Right lobe of liver (tissue), 6 donors: ENCODE results near the gene WDR75. TPM values are rescaled to one million over a fixed set of nuclear protein-coding genes. Genes with fewer than 3 reads are reported as not detected.
"Not testable (repeated sequence)": the region's sequence is repeated elsewhere in the genome, so short reads cannot be mapped to it uniquely, and the experiment has no call there.

Experiments
- ATAC-seq, 4 donors: fragments of 200-7000 bp; cut with Tn5 transposase; one replicate each; pipeline ENCODE4 v1.9.1; 2020; ENCODE audit warnings: mild to moderate bottlenecking in 4 of 4, moderate library complexity in 4 of 4
- DNase-seq, 3 donors: peaks; one replicate each; pipeline ENCODE4 v3.0.0-alpha.2; 2020
- H3K27ac ChIP-seq, 3 donors: fragments of 200-600 bp; one replicate each; pipeline ENCODE4 v1.8.0; 2022
- H3K27me3 ChIP-seq, 2 donors: fragments of 200-600 bp; one replicate each; pipeline ENCODE4 v1.8.0; 2022
- H3K36me3 ChIP-seq, 4 donors: fragments of 200-600 bp; sonication (generic) in 1 of 4; one replicate each; pipeline versions ENCODE4 v1.5.1 to v1.8.0; 2017 to 2022; ENCODE audit warnings: control low read depth in 1 of 4
- H3K4me1 ChIP-seq, 4 donors: fragments of 200-600 bp; sonication (generic) in 1 of 4; one replicate each; pipeline versions ENCODE4 v1.5.1 to v1.8.0; 2017 to 2022; ENCODE audit warnings: control low read depth in 1 of 4
- H3K4me3 ChIP-seq, 3 donors: fragments of 200-600 bp; one replicate each; pipeline ENCODE4 v1.8.0; 2022
- H3K9me3 ChIP-seq, 4 donors: fragments of 200-600 bp; sonication (generic) in 1 of 4; one replicate each; pipeline versions ENCODE4 v1.5.1 to v1.8.0; 2017 to 2022; ENCODE audit warnings: control low read depth in 1 of 4
- POLR2A ChIP-seq: fragments of 450-650 bp; IDR thresholded peaks from one replicate; pipeline ENCODE4 v1.6.1; 2017; ENCODE audit warnings: antibody characterized with exemption, mild to moderate bottlenecking
- WGBS: methylation state at CpG from one replicate; pipeline ENCODE4 v1.1.6; 2018; ENCODE audit warnings: low coverage, low lambda C conversion rate; ENCODE audit not compliant: insufficient coverage; ENCODE audit errors: missing lambda C conversion rate; 5-methylcytosine and 5-hydroxymethylcytosine counted together
- intact Hi-C, 2 donors: fragments of 100-400 bp; cut with DNase I; formaldehyde crosslinking; loops; one replicate each; pipeline versions ENCODE4 v1.11.2 to v1.14.1; 2022
- total RNA-seq, 6 experiments: library from RNA; depleted of rRNA in 2 of 6; stranded (reverse); fragments of >200 nt in 2 of 6; fragmentation: NEBNext Ultra II Directional in 3 of 6; extraction: Animal tissue kit (Norgen Biotek cat#: 25700) in 3 of 6; gene quantifications; one replicate each; pipeline versions ENCODE4 v1.1.0 to v1.2.4, GENCODE V29; 2016 to 2023
- TF ChIP-seq, protein P1 (sequence below), 4 donors: fragments of 200-600 bp in 3 of 4; fragments of 450-650 bp in 1 of 4; IDR thresholded peaks; one replicate each; pipeline versions ENCODE4 v1.5.1 to v1.8.0; 2016 to 2022; ENCODE audit warnings: antibody characterized with exemption in 4 of 4, mild to moderate bottlenecking in 2 of 4
- donor health status: DM: no; HTN: yes; CAD: no.
- donor health status: DM: no; HTN: no; CAD: no.
- donor health status: DM: no; HTN: no; CAD: no.
- donor health status: DM: no; HTN: yes; CAD: no.
- donor health status: DM: no; HTN: yes; CAD: no.

WDR75 gene
- total RNA-seq, 6 experiments from 2014 or later, result 7.5 to 19.5 (median 11.8) TPM

DNA sequence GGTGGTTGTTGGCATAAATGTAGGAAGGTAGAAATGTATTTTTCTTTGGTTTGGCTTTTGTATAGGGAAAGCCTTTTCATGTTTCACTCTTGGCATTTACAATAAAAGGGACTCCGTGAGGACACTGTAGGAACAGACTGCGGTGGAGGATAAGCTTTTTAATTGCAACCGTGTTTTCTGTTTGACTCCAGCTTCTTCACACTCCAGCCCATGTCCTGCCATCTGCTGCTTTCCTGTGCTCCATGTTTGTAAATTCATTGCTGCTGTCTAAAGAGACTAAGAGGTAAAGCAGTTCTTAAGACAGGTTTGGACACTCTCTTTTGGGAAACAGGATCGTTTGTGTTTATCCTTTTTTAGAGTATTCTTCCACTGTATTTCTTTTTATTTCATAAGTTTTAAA lies 33.3 kb downstream of the WDR75 start:
- Histone ChIP-seq H3K9me3 (no peaks in the 10 kb centered on the region), H3K4me1 (peaks cover 0 to 10% (median 0%) of the 10 kb centered on the region in 4 donors), H3K27ac (no peak overlapping the region), H3K27me3 (no peaks in the 10 kb centered on the region), H3K36me3 (peaks cover 0 to 21% (median 9%) of the 10 kb centered on the region in 4 donors), H3K4me3 (no peak overlapping the region)
- WGBS, result 86% methylated on average over 4 of the region's 4 CpGs
- TF ChIP-seq, protein P1, sequence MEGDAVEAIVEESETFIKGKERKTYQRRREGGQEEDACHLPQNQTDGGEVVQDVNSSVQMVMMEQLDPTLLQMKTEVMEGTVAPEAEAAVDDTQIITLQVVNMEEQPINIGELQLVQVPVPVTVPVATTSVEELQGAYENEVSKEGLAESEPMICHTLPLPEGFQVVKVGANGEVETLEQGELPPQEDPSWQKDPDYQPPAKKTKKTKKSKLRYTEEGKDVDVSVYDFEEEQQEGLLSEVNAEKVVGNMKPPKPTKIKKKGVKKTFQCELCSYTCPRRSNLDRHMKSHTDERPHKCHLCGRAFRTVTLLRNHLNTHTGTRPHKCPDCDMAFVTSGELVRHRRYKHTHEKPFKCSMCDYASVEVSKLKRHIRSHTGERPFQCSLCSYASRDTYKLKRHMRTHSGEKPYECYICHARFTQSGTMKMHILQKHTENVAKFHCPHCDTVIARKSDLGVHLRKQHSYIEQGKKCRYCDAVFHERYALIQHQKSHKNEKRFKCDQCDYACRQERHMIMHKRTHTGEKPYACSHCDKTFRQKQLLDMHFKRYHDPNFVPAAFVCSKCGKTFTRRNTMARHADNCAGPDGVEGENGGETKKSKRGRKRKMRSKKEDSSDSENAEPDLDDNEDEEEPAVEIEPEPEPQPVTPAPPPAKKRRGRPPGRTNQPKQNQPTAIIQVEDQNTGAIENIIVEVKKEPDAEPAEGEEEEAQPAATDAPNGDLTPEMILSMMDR (IDR thresholded peaks at IDR 0.05), result no peak
- no peak for TF ChIP-seq POLR2A
- ATAC-seq, result no peak
- DNase-seq, result no peak
- intact Hi-C loops, result loop anchor here in 1 of 2 donors (10.0 kb wide), 1 partner anchor 160 kb away; no protein-coding TSS in a partner anchor

DNA sequence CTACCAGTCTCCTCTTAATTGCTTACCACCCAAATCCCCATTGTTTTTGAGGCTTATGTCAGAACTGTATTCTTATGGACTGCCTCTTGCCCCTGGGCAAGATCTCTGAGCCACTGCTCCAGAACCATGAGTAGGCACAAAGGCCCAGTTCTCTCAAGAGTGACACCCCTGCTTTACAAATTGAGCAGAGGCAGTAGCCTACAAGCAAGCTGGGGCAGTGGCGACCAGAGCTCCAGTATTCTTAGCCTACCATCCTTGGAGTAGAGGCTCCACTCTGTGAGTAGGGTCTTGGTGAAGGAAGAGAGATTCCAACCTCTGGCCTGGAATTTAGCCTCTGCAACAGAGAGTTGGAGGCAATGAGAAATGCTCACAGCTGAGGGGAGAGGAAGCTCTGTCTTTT lies 36.5 kb downstream of the WDR75 start:
- Histone ChIP-seq H3K4me1 (no peaks in the 10 kb centered on the region), H3K9me3 (no peaks in the 10 kb centered on the region), H3K36me3 (peaks cover 0 to 18% (median 5%) of the 10 kb centered on the region in 4 donors), H3K4me3 (no peak overlapping the region), H3K27ac (no peak overlapping the region), H3K27me3 (no peaks in the 10 kb centered on the region)
- peak in 1 of 4 donors; percentile 27 for ATAC-seq
- WGBS, result 100% methylated on average over 1 of the region's 1 CpG
- TF ChIP-seq POLR2A, result no peak
- TF ChIP-seq, protein P1 (IDR thresholded peaks at IDR 0.05), result no peak
- DNase-seq, result no peak
- intact Hi-C loops, result loop anchor here in 1 of 2 donors (10.0 kb wide), 1 partner anchor 157 kb away; no protein-coding TSS in a partner anchor

DNA sequence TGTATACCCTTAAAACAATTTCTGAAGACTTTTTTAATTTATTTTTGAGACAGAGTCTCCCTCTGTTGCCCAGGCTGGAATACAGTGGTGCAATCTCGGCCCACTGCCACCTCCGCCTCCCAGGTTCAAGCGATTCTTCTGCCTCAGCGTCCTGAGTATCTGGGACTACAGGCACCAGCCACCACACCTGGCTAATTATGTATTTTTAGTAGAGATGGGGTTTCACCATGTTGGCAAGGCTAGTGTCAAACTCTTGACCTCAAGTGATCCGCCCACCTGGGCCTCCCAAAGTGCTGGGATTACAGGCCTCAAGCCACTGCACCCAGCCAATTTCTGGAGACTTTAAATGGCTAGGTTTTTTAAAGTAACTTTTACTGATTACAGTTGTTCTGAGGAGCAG lies 37.0 kb downstream of the WDR75 start:
- peaks cover 0 to 18% (median 5%) of the 10 kb centered on the region in 4 donors for H3K36me3 ChIP-seq
- H3K4me3 ChIP-seq, ATAC-seq, H3K27ac ChIP-seq, H3K27me3 ChIP-seq, DNase-seq, H3K9me3 ChIP-seq, H3K4me1 ChIP-seq: not testable (repeated sequence)
- WGBS, result 94% methylated on average over 5 of the region's 5 CpGs
- intact Hi-C loops, result loop anchor here in 1 of 2 donors (10.0 kb wide), 1 partner anchor 157 kb away; no protein-coding TSS in a partner anchor

DNA sequence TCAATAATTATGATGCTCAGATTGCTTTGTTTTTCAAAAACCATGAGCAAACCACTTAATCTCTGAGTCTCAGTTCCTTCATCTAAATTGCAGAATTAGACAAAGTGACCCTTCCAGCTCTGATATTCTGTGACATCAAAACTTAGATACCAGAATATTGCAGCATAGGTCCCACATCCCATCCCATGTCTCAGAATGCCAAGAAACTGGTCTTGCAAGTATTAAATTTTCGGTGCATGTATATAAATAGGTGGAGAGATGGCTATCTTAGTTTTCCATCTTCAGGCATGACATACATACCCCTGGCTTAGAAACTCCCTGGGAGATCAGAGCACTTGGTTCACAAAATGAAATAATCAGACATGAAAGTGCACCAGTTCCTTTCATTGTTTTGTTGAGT lies 39.8 kb downstream of the WDR75 start:
- H3K4me1 ChIP-seq, result peaks cover 0 to 5% (median 0%) of the 10 kb centered on the region in 4 donors
- no peaks in the 10 kb centered on the region for H3K27me3 ChIP-seq
- no peak overlapping the region for H3K4me3 ChIP-seq
- no peak overlapping the region for H3K27ac ChIP-seq
- ATAC-seq (no peak), DNase-seq (no peak)
- no peak for TF ChIP-seq POLR2A
- no peaks in the 10 kb centered on the region for H3K9me3 ChIP-seq
- no peaks in the 10 kb centered on the region for H3K36me3 ChIP-seq
- intact Hi-C loops, result no loop called here
- 83% methylated on average over 1 of the region's 1 CpG for WGBS

DNA sequence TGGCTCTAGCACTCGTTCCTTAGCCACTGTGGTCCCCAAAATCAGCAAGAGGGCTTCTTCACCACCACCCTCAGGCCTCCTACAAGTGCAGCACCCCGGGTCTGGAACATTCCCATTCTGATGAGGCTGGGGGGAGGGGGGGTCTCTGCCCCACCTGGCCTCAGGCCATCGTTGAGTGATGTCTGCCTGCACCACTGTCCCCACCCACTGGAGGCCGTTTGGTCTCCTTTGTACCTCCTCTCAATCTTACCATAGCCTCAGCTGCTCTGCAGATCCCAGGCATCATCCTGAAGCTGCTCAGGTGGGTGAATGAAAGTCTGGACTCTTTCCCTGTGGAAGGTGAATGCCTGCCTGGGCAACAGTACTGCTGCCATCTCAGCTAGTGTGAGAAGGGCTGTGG lies 42.3 kb downstream of the WDR75 start:
- H3K4me3 ChIP-seq, result no peak overlapping the region
- peaks cover 0 to 12% (median 3%) of the 10 kb centered on the region in 4 donors for H3K4me1 ChIP-seq
- WGBS, result 31% methylated on average over 2 of the region's 4 CpGs
- TF ChIP-seq POLR2A, result no peak
- intact Hi-C loops, result no loop called here
- ATAC-seq, result no peak
- no peaks in the 10 kb centered on the region for H3K9me3 ChIP-seq
- H3K27me3 ChIP-seq, result no peaks in the 10 kb centered on the region
- no peak overlapping the region for H3K27ac ChIP-seq
- no peak for DNase-seq
- no peaks in the 10 kb centered on the region for H3K36me3 ChIP-seq

DNA sequence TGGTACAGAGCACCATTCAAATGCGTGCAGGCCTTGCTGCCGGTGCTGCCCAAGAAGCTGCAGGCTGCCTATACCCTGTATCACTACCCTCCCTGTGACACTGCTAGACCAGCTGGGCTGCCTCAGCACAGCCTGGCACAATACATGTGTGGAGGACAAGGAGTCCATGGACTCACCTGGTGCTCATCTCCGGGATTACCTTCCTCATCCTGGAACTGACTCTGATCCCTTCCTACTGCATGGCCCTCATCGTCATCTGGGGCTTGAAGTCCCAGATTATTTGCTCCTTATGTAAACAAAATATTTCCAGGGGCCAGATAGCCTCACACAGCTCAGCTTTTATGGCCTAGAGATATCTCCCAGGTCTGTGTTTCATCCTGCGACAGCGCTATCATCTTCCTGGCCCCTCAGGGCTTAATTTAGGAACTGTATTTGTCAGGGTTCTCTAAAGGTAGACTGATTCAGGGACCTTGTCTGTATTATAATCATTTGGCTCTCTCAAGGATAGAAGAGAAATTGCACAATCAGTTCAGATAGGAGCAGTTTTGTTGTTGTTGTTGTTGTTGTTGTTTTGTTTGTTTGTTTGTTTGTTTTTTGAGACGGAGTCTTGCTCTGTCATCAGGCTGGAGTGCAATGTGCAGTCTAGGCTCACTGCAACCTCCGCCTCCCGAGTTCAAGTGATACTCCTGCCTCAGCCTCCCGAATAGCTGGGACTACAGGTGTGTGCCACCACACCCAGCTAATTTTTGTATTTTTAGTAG lies 42.9 kb downstream of the WDR75 start:
- H3K4me3 ChIP-seq, result no peak overlapping the region
- DNase-seq (no peak), ATAC-seq (peak in 2 of 4 donors; percentile 39 to 45)
- no peaks in the 10 kb centered on the region for H3K27me3 ChIP-seq
- TF ChIP-seq, protein P1 (IDR thresholded peaks at IDR 0.05), result no peak
- no peak for TF ChIP-seq POLR2A
- WGBS, result 79% methylated on average over 8 of the region's 10 CpGs
- no peak overlapping the region for H3K27ac ChIP-seq
- no peaks in the 10 kb centered on the region for H3K36me3 ChIP-seq
- H3K9me3 ChIP-seq, result no peaks in the 10 kb centered on the region
- intact Hi-C loops, result no loop called here
- H3K4me1 ChIP-seq, result peaks cover 0 to 12% (median 3%) of the 10 kb centered on the region in 4 donors
